Hepatocyte (in vitro differentiated cells): ENCODE measurements around the gene ADH4.

Source experiments
- EZH2 ChIP-seq: fragments of 200-600 bp; sonication (generic); IDR thresholded peaks from 2 replicates; pipeline ENCODE4 v1.6.1; 2016; ENCODE audit warnings: antibody characterized with exemption, mild to moderate bottlenecking, borderline replicate concordance
- EZH2phosphoT487 ChIP-seq: fragments of 200-600 bp; sonication (generic); IDR thresholded peaks from one replicate; pipeline ENCODE4 v1.6.1; 2018; ENCODE audit warnings: antibody characterized with exemption, mild to moderate bottlenecking, low read depth, moderate library complexity; ENCODE audit not compliant: unreplicated experiment, severe bottlenecking
- TF ChIP-seq, protein P1 (sequence below): fragments of 200-600 bp; sonication (generic); IDR thresholded peaks from 2 replicates; pipeline ENCODE4 v1.5.1; 2016; ENCODE audit warnings: antibody characterized with exemption, mild to moderate bottlenecking; ENCODE audit not compliant: poor library complexity

DNA sequence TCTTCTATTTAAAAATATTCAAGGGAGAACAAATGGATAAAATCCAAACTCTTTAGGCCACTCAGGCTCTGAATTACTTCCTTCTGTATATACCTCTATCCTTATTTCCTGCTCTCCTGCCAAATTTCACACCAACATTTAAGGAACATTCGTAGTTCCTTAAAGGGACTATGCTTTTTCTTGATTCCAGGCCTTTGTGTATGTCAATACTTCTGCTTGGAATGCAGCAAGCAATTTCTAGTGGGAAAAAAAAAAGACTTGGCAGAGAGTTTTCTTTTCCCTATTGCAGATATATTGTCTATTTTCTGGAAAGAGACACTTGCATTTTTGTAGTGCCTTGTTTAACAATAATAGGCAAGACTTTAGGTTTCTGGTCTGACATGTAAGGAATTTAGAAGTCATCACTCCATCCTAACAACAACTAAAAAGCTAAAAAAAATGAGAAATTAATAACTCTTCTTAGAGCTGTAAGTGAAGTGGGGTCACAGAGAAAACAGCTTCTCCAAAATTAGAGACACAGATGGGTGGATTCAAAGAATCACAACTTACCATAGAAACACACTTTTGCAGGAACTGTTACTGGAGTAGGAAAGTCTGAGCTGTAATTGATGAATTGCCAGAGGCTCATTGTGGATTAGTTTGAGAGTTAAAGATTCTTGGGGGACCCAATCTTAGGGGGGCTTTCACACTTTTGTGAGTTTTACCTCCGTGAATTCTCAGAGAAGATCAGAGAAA is 53.4 kb downstream of the ADH4 start:
- TF ChIP-seq, protein P1, sequence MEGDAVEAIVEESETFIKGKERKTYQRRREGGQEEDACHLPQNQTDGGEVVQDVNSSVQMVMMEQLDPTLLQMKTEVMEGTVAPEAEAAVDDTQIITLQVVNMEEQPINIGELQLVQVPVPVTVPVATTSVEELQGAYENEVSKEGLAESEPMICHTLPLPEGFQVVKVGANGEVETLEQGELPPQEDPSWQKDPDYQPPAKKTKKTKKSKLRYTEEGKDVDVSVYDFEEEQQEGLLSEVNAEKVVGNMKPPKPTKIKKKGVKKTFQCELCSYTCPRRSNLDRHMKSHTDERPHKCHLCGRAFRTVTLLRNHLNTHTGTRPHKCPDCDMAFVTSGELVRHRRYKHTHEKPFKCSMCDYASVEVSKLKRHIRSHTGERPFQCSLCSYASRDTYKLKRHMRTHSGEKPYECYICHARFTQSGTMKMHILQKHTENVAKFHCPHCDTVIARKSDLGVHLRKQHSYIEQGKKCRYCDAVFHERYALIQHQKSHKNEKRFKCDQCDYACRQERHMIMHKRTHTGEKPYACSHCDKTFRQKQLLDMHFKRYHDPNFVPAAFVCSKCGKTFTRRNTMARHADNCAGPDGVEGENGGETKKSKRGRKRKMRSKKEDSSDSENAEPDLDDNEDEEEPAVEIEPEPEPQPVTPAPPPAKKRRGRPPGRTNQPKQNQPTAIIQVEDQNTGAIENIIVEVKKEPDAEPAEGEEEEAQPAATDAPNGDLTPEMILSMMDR: no peak
- TF ChIP-seq EZH2: no peak
- TF ChIP-seq EZH2phosphoT487: no peak
